HG02938 (cell line): Measurements from ENCODE around the gene VCL.
"Not testable (repeated sequence)": the region's sequence is repeated elsewhere in the genome, so short reads cannot be mapped to it uniquely, and the experiment has no call there.

Experiments used
- ATAC-seq: cut with Tn5 transposase; IDR thresholded peaks from one replicate; pipeline ENCODE4 v1.9.1; 2021; ENCODE audit warnings: mild to moderate bottlenecking, moderate library complexity; ENCODE audit not compliant: unreplicated experiment

Gene VCL

GRCh38 chr10:74140553-74140952 lies 142.6 kb downstream of the VCL start:
- ATAC-seq: no peak

- ATAC-seq: no peak
Observed at GRCh38 chr10:74145133-74145532, 147.2 kb downstream of the VCL start.

GRCh38 chr10:74146980-74147379 lies 149.1 kb downstream of the VCL start:
- ATAC-seq: not testable (repeated sequence)

GRCh38 chr10:74150204-74150989 lies 152.5 kb downstream of the VCL start, which contains the start of gene AP3M1:
AP3M1 (minus strand) TSS chr10:74150828; CDS start chr10:74138379, 12,449 bp downstream.
- peak; percentile 34 for ATAC-seq

- peak; percentile 89 for ATAC-seq
Observed at GRCh38 chr10:74150990-74151878, 153.3 kb downstream of the VCL start, which contains the start of gene ADK. ADK (plus strand) TSS chr10:74151221; CDS start chr10:74151279, 58 bp downstream.

GRCh38 chr10:74151879-74152722 lies 154.2 kb downstream of the VCL start:
- ATAC-seq: no peak

GRCh38 chr10:74153123-74153522 lies 155.2 kb downstream of the VCL start:
- ATAC-seq: no peak

GRCh38 chr10:74153676-74154075 lies 155.8 kb downstream of the VCL start:
- ATAC-seq: no peak

GRCh38 chr10:74156919-74157289 lies 159.0 kb downstream of the VCL start:
- no peak for ATAC-seq

GRCh38 chr10:74160013-74160412 lies 162.1 kb downstream of the VCL start:
- ATAC-seq: no peak

- ATAC-seq: no peak
Observed at GRCh38 chr10:74163319-74164068, 165.6 kb downstream of the VCL start.

GRCh38 chr10:74164716-74165529 lies 167.0 kb downstream of the VCL start:
- no peak for ATAC-seq

GRCh38 chr10:74165530-74165901 lies 167.6 kb downstream of the VCL start:
- ATAC-seq: no peak

GRCh38 chr10:74167443-74167842 lies 169.5 kb downstream of the VCL start:
- no peak for ATAC-seq
